ENCODE measurements around the gene TRAK2.

Gene TRAK2

DNA sequence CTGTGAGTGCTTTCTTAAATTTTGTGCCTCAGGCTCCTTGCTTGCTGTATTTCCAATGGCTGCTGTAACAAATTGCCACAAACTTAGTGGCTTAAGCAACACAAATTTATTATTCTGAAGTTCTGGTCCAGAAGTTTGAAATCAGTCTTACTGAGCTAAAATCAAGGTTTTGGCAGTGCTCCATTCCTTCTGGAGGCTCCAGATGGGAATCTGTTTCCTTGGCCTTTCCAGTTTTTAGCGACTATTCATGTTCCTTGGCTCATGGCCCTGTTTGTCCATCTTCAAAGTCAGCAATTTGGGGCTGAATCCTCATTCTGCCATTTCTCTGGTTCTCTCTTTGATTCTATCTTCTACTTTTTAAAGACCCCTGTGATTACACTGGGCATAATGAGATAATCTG, 32.1 kb upstream of the TRAK2 start:
- no peak overlapping the region for H3K4me3 ChIP-seq (replicated peaks; ENCODE audit: low read depth, low read length)
- TF ChIP-seq, protein P1, sequence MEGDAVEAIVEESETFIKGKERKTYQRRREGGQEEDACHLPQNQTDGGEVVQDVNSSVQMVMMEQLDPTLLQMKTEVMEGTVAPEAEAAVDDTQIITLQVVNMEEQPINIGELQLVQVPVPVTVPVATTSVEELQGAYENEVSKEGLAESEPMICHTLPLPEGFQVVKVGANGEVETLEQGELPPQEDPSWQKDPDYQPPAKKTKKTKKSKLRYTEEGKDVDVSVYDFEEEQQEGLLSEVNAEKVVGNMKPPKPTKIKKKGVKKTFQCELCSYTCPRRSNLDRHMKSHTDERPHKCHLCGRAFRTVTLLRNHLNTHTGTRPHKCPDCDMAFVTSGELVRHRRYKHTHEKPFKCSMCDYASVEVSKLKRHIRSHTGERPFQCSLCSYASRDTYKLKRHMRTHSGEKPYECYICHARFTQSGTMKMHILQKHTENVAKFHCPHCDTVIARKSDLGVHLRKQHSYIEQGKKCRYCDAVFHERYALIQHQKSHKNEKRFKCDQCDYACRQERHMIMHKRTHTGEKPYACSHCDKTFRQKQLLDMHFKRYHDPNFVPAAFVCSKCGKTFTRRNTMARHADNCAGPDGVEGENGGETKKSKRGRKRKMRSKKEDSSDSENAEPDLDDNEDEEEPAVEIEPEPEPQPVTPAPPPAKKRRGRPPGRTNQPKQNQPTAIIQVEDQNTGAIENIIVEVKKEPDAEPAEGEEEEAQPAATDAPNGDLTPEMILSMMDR (IDR thresholded peaks at IDR 0.05; ENCODE audit: low read depth, low read length, missing control alignments) = no peak
- no peak for DNase-seq (ENCODE audit: extremely low read depth, low read depth)

DNA sequence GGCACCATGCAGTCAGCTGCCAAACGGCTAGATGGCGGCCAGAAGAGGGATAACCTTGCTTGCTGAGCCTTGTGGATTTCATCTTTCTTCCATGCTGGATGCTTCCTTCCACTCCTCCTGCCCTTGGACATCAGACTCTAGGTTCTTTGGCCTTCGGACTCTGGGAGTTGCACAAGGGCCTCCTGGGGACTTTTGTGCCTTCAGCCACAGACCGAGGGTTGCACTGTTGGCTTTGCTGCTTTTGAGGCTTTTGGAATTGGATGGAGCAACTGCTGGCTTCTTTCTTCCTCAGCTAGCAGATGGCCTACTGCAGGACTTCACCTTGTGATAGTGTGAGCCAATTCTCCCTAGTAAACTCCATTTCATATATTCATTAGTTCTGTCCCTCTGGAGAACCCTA, 31.3 kb upstream of the TRAK2 start:
- TF ChIP-seq, protein P1 (IDR thresholded peaks at IDR 0.05; ENCODE audit: low read depth, low read length, missing control alignments) = no peak
- no peak overlapping the region for H3K4me3 ChIP-seq (replicated peaks; ENCODE audit: low read depth, low read length)
- DNase-seq (ENCODE audit: extremely low read depth, low read depth) = no peak

DNA sequence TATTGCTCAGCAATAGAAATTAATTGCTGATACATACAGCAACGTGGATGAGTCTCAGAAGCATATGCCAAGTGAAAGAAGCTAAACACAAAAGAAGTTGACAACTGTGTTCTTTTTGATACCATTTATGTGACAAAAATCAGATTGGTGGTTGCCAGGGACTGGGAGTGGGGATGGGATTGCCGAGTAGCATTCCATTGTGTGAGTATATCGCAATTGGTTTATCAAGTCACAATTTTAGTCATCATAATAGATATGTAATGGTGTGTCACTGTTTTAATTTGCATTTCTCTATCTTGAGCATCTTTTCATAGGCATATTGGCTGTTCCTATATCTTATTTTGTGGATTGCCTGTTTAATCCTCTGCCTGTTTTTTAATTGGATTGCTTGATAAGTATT, 21.2 kb upstream of the TRAK2 start:
- H3K4me3 ChIP-seq (replicated peaks; ENCODE audit: low read depth, low read length) = no peak overlapping the region
- DNase-seq (ENCODE audit: extremely low read depth, low read depth) = no peak

GRCh38 chr2:201471732-201472393, 20.6 kb upstream of the TRAK2 start:
- peak; percentile 73 for DNase-seq (ENCODE audit: extremely low read depth, low read depth)
- H3K4me3 ChIP-seq (replicated peaks; ENCODE audit: low read depth, low read length) = no peak overlapping the region
- TF ChIP-seq, protein P1 (IDR thresholded peaks at IDR 0.05; ENCODE audit: low read depth, low read length, missing control alignments) = no peak

More for the DNA sequence above, 21.2 kb upstream of the TRAK2 start:
- TF ChIP-seq, protein P1 (IDR thresholded peaks at IDR 0.05; ENCODE audit: low read depth, low read length, missing control alignments) = no peak

DNA sequence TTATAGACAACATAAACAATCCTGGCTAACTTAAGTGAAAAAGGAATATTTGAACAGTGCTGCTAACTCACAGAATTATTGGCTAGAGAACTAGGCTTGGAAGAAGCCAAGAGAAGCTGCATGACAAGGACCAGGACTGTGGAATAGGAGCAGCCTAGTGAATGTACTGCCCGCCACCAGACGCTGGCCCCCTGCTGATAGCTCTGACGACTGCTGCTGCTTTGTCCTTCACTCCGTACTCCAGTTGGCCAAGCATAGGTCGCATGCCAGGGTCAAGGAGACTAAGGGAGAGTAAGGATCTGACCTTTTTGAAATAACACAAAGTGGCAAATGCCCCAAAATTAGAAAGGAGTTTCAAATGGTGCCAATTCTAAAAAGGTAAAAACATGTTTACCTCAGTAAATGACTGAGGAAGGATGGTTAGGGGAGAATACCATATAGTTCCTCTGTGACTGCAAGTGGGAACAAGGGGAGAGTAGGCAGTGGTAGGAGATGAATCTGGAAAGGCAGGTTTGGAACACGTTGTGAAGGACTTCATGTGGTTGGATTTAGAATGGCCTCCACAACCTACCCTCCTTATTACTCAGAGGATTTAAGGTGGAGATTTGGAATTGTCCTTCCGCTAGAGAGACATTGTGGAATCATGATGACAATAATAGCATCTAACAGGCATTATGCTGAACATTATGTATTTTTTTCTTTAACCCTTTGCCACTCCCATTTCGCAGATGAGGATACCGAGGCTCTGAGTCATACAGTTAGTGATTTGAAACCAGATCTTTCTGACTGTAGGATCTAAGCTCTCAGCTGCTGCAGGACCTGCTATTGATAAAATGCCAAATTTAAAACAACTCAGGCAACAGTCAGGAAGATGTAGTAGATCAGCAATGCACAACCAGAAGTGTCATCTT, 19.8 kb upstream of the TRAK2 start:
- no peak overlapping the region for H3K4me3 ChIP-seq (replicated peaks; ENCODE audit: low read depth, low read length)
- peak; percentile 69 for DNase-seq (ENCODE audit: extremely low read depth, low read depth)
- TF ChIP-seq, protein P1 (IDR thresholded peaks at IDR 0.05; ENCODE audit: low read depth, low read length, missing control alignments) = no peak

DNA sequence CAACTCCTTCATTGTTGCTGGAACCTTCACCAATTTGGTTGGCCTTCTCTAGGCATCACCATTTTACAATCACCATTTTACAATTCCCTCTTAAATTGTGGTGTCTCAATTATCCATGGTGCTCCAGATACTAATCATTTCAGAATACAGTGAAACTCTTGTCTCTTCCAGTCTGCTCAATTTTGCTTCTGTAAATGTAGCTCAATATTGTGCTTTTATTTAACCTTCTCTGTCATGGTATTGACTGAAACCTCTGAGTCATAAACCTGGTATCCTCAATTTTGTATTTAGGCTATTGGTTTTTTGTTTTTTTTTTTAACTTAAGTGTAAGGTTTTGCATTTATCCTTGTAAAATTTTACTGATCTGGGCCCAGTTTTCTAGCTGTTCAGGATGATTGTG, 16.4 kb upstream of the TRAK2 start:
- TF ChIP-seq, protein P1 (IDR thresholded peaks at IDR 0.05; ENCODE audit: low read depth, low read length, missing control alignments) = no peak

More for the DNA sequence above, 16.4 kb upstream of the TRAK2 start:
- no peak for DNase-seq (ENCODE audit: extremely low read depth, low read depth)
- no peak overlapping the region for H3K4me3 ChIP-seq (replicated peaks; ENCODE audit: low read depth, low read length)

All from HFF-Myc (cell line).